Tibial artery (tissue), 4 donors: Measurements from ENCODE around the gene TMEM123.

ENCODE experiments used
- DNase-seq, 2 donors: peaks; one replicate each; pipeline ENCODE4 v3.0.0-alpha.2; 2019
- H3K27ac ChIP-seq, 2 donors: fragments of 200-600 bp; sonication (generic) in 1 of 2; 1 replicate in 1 of 2; 2 replicates in 1 of 2; pipeline ENCODE4 v1.5.1; 2018 to 2019; ENCODE audit warnings: mild to moderate bottlenecking in 1 of 2
- H3K27me3 ChIP-seq, 2 donors: fragments of 200-600 bp; sonication (generic) in 1 of 2; one replicate each; pipeline versions ENCODE4 v1.5.1 to v1.6.0; 2016 to 2019
- H3K36me3 ChIP-seq, 3 donors: fragments of 200-600 bp; sonication (generic) in 2 of 3; one replicate each; pipeline ENCODE4 v1.5.1; 2016 to 2019; ENCODE audit warnings: mild to moderate bottlenecking in 2 of 3
- H3K4me1 ChIP-seq, 4 donors: fragments of 200-600 bp; sonication (generic) in 2 of 4; 1 replicate in 3 of 4; 2 replicates in 1 of 4; pipeline ENCODE4 v1.5.1; 2016 to 2019
- H3K4me3 ChIP-seq, 2 donors: fragments of 200-600 bp; sonication (generic) in 1 of 2; 1 replicate in 1 of 2; 2 replicates in 1 of 2; pipeline ENCODE4 v1.5.1; 2018 to 2019; ENCODE audit warnings: mild to moderate bottlenecking in 2 of 2
- H3K9me3 ChIP-seq, 3 donors: fragments of 200-600 bp; sonication (generic) in 1 of 3; one replicate each; pipeline ENCODE4 v1.5.1; 2016 to 2019
- CTCF ChIP-seq, 2 experiments: fragments of 200-600 bp in 1 of 2; fragments of 450-650 bp in 1 of 2; IDR thresholded peaks; one replicate each; pipeline ENCODE4 v1.5.1; 2017 to 2019; ENCODE audit warnings: antibody characterized with exemption in 2 of 2, mild to moderate bottlenecking in 1 of 2, moderate library complexity in 1 of 2
- intact Hi-C: fragments of 100-400 bp; cut with DNase I; formaldehyde crosslinking; loops from one replicate; pipeline ENCODE4 v1.15.0; 2023; ENCODE audit warnings: low total_unique reads

The TMEM123 gene

DNA sequence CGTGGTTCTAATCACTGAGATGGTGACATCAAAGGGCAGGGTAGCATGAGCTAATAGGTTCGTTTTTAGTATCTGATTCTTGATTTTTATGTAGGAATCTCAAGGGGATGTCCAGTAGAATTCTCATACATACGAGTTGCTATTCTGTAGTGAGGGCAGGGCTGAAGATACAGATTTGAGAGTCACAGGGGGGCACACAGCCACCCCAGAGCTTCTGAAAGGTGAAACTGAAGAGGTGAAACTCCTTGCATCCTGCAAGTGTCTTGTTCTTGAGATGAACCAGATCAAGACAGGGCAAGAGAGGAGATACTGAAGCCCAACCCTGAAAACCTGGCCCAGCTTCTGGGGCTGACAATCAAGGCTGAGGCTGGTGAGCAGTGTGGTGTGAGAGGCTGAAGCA lies 35.6 kb upstream of the TMEM123 start:
- Histone ChIP-seq H3K4me3 (no peak overlapping the region), H3K27me3 (no peaks in the 10 kb centered on the region), H3K27ac (no peak overlapping the region), H3K4me1 (no peaks in the 10 kb centered on the region), H3K9me3 (no peaks in the 10 kb centered on the region), H3K36me3 (no peaks in the 10 kb centered on the region)
- intact Hi-C loops: no loop called here
- TF ChIP-seq CTCF (IDR thresholded peaks at IDR 0.05): no peak
- no peak for DNase-seq

DNA sequence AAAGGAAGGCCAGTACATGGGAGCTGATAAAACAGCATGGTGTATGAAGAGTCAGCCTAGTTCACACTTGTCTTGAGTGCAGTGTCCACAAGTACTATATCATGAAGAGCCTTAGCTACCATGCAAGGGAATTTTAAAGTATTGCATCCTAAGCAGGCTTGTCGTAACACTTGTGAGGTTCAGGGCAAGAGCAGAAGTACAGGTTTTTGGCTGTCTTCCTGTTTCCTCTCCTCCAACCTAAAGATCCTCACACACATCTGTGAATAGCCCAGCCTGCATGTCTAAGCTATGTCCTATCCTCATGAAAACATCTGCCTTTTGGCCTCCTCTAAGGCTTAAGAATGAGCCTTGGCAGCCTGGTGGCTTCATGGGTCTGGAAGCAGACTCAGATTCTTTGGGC lies 34.6 kb upstream of the TMEM123 start:
- Histone ChIP-seq H3K9me3 (no peaks in the 10 kb centered on the region), H3K36me3 (no peaks in the 10 kb centered on the region), H3K4me1 (no peaks in the 10 kb centered on the region), H3K27ac (no peak overlapping the region), H3K4me3 (no peak overlapping the region), H3K27me3 (no peaks in the 10 kb centered on the region)
- DNase-seq: no peak
- TF ChIP-seq CTCF (IDR thresholded peaks at IDR 0.05): no peak
- intact Hi-C loops: no loop called here

DNA sequence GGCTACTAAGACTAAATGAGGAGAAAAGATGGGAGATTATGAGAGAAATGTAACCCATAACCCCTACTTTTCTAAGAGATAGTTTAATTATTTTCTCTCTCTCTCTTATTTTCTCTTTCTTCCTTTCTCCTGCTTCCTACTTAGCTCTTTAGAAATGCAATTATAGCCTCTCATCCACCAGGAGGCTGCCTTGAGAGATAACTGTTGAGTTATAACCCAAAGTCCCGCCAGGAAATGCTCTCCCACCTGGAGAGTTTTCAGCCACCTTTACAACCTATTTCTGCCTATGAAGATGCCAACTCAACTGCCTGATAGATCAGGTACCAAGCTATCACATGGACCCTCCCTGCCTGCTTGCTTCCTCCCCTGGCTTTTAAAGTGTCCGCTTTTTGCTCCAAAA lies 34.0 kb upstream of the TMEM123 start:
- Histone ChIP-seq H3K9me3 (no peaks in the 10 kb centered on the region), H3K4me3 (no peak overlapping the region), H3K36me3 (no peaks in the 10 kb centered on the region), H3K27ac (no peak overlapping the region), H3K27me3 (no peaks in the 10 kb centered on the region), H3K4me1 (no peaks in the 10 kb centered on the region)
- DNase-seq: no peak
- no peak for TF ChIP-seq CTCF (IDR thresholded peaks at IDR 0.05)
- intact Hi-C loops: no loop called here

DNA sequence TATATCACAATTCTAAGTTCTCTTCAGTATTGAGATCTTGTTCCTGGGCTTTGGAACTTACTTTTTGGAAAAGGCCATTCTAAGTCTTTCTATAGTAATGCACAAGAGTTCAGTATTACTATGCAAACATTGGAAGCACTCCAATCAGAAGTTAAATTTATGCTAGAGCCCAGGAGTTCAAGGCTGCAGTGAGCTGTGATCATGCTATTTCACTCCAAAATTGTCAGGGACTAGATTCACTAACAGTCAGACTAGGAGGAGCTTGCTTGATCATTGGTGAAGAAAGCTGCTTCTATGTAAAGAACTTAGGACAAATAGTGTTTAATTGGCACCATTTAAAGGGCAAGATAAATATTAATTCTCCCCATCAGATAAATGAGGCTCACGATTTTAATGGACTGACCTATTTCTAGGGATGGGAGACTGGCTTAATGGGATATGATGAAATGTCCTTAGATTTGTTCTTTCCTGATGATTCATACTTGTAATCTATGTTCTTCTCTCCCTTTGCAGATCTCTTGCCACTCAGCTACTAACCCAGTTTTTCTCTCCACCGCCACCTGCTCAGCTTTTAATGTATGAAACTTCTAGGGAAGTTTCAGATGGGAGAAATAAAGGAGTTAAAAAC lies 32.6 kb upstream of the TMEM123 start:
- no peak for TF ChIP-seq CTCF (IDR thresholded peaks at IDR 0.05)
- intact Hi-C loops: no loop called here
- no peaks in the 10 kb centered on the region for H3K36me3 ChIP-seq

DNA sequence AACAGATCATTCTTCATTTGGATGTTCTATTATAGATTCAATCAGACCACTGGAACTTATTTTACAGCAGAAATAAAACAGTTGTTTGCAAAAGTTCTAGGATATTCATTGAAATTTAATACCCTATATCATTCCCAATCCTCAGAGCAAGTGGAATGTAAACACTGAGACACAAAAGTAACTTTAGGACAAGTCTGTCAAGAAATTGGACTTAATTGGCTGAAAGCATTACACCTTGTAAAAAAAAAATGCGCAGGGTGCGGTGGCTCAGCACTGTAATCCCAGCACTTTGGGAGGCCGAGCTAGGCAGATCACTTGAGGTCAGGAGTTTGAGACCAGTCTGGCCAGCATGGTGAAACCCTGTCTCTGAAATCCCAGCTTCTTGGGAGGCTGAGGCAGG lies 29.9 kb upstream of the TMEM123 start:
- Histone ChIP-seq H3K9me3 (no peaks in the 10 kb centered on the region), H3K36me3 (no peaks in the 10 kb centered on the region), H3K27ac (no peak overlapping the region), H3K27me3 (no peaks in the 10 kb centered on the region), H3K4me1 (no peaks in the 10 kb centered on the region), H3K4me3 (no peak overlapping the region)
- DNase-seq: no peak
- intact Hi-C loops: no loop called here
- no peak for TF ChIP-seq CTCF (IDR thresholded peaks at IDR 0.05)

More for the DNA sequence above, 32.6 kb upstream of the TMEM123 start:
- no peaks in the 10 kb centered on the region for H3K4me1 ChIP-seq
- H3K27me3 ChIP-seq: no peaks in the 10 kb centered on the region
- H3K4me3 ChIP-seq: no peak overlapping the region
- DNase-seq: no peak
- H3K27ac ChIP-seq: no peak overlapping the region
- no peaks in the 10 kb centered on the region for H3K9me3 ChIP-seq

DNA sequence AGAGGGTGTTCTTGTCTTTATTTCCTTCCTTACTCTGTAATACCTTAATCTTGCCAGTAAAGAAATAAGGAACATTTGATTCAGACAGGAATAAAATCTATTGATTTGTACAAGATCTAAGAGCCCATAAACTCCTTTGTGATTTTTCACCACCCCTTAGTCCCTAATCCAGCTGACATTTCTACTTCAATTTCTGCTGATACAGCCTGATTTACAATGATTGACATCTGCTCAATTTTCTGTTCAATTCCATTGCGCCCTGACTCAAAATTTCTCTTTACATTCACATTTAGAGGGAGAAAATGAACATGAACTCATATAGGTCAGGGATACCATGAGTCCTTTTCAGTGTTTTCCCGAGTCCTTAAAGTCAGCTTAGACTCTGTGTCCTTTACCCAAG lies 27.2 kb upstream of the TMEM123 start:
- Histone ChIP-seq H3K9me3 (no peaks in the 10 kb centered on the region), H3K27me3 (no peaks in the 10 kb centered on the region), H3K36me3 (no peaks in the 10 kb centered on the region), H3K27ac (no peak overlapping the region), H3K4me3 (no peak overlapping the region), H3K4me1 (no peaks in the 10 kb centered on the region)
- TF ChIP-seq CTCF (IDR thresholded peaks at IDR 0.05): no peak
- DNase-seq: no peak
- intact Hi-C loops: no loop called here
